Measurements from ENCODE around the gene VSIG4.
"Not testable (repeated sequence)": the region's sequence is repeated elsewhere in the genome, so short reads cannot be mapped to it uniquely, and the experiment has no call there.

VSIG4 gene

DNA sequence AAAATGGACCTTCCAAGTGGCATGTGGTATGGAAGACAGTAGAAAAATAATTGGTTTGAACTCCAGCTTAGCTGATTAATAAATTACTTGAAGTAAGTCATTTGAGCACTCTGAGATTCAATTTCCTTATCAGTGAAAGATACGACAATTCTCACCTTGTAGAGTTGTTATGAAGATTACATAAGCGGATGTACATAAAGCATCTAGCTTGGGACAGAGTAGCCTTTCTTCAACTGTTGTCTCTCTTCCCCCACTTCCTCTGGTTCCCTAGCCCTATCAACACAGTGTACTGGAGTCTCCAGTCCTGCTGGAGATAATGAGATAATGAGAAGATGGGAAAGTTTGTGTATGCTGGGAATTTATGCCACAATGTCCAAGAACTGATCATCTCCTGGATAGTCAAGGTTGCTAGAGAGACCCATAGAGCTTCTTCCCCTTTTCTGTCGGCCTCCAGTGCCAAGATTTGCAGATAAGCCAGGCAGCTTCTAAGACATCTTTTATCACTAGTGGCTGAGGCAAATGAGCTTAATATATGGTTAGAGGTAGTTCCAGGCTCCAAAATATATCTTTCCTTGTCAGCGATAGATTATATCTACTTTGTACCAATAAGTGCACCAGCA is 33.9 kb downstream of the VSIG4 start:
- DNase-seq = no peak

DNA sequence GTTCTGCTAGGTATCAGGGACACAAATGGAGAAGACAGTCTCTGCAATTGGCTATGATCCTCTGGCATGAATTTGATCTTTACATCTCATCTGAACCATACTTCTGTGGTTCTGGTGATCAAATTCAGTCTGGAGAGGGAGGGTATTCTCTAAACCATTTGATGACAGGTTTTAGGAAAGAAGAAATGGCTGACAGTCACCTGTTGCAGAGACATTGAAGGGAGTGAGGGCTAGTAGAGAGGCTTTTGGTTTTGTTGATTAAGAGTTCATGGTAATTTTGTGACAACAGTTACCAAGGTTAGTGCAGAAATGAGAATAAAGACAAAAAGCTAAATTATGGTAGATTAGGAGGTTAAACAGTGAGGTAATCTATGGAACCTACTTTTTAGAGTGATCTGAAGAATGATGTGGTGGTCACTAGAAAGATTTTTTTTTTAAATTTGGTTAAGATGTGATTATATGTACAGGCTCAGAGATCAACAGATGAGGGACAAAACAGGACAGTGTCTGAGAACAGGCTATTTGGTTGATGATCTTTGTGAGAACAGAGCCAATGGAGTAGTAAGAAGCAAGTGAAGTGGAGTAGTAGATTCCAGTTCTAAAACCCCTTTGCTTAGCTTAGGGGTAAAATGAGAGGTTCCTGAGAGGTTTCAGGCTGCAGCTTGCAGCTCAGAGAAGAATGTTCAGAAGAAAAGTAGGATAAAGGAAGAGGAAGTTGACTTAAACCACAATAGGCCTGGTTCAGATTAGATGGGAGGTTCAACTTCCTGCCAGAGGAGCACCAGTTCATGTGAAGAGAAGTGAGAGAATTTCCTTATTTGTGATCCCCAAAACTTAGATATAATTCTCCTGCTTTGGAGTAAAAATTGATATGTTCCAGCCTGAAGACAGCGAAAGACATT is 34.7 kb downstream of the VSIG4 start:
- DNase-seq = no peak

DNA sequence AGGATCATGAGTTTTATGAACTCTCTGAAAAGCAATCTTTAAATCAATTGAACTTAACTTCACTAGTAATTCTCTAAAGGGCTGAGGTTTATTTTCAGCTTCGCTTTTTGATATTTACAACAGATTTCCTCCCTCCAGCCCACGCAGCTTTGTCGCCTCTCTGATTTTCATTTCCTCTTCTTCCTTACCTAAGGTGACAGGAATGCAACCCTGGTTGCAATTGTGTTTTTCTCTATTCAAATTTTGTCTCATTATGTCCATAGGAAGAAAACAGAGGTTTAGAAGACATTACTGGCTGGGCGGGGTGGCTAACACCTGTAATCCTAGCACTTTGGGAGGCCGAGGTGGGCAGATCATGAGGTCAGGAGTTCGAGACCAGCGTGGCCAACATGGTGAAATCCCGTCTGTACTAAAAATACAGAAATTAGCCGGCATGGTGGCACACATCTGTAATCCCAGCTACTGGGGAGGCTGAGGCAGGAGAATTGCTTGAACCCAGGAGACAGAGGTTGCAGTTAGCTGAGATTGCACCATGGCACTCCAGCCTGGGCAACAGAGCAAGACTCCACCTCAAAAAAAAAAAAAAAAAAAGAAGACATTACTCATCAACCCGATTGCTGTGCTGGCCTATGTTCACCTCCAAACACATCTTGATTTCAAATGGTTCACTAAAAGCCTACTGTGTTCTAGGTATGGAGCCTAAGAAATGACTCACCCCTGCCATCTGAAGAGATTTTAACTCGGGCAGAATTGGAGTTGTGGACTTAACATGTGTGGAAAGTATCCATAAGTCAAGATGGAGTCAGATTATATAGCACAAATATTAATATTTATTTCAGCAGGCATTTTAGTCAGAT is 36.8 kb downstream of the VSIG4 start:
- DNase-seq = no peak

DNA sequence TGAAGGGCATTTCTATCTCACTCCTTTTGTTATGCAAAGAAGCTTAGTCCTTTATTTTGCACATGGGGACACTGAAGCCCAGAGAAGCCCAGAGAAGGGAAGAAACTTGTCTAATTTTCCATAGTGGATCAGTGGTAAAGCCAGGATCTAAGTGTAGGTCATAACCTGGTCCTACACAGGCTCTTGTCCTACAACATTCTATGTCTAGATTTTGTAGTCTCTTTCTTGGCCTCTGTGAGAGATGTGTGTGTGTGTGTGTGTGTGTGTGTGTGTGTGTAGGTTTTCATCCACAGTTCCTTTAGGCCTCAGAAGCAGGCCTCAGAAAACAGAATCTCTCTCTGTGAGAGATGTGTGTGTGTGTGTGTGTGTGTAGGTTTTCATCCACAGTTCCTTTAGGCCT is 38.3 kb downstream of the VSIG4 start:
- DNase-seq = no peak

DNA sequence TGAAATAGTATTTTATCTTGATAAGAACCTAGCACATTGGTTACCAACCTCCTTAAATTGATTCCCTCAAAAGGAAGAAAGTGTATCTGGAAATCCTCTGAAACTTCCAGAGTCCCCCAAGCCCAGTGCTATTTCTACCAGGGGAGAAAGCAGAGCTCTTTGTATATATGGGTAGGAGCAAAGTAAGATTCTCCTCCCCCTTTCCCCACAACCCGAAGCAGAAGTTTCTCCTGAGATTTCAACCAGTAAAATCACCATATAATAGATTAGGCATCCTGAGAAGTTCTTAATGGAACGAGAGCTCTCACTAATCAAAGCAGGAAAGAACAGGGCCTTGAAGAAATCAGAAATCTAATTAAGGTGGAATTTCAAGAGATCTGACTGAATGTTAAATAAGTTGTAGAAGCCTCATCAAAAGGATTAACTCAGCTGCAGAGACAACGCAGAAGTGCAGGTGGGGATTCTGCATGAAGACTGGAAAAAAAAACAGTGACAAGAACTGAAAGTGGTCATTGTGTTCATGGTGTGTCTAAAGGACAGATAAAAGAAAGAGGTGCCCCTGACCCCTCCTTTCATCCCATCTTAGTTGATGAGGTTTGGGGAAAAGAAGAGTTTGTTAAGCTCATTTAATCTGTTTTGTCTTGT is 39.1 kb downstream of the VSIG4 start:
- DNase-seq = no peak

DNA sequence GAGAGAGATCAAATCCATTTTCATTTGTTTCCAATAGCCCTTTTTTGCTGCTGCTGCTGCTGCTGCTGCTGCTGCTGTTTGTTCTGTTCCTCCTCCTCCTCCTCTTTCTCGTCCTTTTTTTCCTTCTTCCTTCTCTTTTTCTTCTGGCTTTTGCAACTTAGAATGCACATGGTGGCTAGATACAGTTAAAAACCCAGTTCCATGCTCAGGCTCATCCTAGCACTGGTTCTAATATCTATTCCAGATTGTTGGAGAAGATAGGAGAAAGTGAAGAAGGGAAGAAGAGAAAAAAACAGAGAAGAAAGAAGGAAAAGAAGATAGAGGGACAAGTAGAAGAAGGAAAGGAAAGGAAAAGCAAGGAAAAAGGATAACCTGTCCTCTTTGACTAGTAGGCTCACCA is 39.7 kb downstream of the VSIG4 start:
- no peak for DNase-seq

DNA sequence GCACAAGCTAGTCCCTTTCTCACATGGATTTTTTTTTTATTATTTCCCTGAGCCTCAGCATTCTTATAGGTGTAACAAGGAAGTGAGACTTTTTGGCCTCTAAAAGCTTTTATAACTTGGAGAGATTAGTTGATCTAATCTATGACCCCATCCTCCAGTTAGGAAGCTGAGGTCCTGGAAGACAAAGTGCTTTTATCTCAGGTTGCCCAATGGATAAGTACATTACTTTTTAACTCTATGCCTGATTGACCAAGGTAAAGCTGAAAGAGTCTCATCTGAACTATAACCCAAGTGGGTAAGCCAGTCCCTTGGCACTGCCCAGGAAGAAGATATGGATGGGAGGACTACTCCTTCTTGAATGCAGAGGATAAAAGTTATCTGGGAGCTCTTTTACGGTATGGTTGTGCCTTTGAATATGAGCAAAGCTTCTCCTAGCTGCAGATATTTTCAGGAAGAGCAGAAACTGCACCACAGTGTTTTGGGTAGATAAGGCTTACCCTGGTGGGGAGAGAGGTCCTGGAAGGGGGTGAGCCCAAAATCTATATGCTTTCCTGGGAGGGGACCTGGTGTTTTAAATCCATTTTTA is 40.2 kb downstream of the VSIG4 start:
- no peak for DNase-seq

DNA sequence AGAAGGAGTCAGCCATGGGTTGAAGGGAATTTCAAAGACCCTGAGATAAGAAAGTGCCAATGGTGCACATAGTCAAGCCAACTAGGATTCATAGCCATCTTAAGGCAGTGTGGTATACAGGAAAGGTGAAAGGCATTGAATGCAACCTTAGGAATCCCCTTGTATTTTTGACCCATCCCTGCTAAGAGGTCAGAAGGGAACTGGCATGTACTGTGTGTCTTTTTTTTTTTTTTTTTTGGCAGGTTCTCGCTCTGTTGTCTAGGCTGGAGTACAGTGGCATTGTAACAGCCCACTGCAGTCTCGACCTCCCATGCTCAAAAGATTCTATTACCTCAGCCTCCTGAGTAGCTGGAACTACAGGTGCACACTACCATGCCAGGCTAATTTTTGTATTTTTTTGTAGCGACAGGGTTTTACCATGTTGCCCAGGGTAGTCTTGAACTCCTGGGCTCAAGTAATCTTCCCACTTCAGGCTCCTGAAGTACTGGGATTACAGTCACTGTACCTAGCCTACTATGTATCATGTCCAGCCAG is 40.8 kb downstream of the VSIG4 start:
- no peak for DNase-seq

DNA sequence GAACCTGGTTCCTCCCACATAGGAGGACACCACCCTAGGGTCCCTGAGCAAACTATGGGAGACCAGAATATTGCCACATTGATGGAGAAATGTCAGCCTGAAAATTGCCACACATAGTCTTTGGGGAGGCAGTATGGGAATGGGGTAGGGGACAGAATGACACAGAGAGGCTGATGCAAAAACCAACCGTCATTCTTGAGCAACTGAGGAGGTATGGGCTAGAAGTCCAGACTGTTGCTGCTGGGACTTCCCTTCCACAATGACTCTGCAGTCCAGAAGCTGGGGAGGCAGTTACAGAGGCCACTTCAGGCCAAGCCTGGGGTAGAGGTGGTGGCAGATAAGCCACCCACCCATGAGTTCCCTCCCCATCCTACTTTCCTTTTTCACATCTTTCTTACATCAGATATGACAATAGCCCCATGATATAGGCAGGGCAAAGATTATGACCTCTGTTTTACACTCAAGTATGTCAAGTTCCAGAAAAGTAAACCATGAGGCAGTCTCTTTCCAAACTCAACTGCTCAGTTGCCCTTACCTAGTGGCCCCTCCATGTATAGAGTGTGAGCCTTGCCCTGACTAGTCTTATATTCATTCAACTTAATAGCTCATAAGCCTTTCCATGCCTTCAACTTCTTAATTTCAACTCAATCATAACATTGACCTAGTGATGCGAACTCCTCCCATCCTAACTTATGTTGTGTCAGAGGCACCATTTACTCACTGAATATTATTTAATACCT is 41.7 kb downstream of the VSIG4 start:
- DNase-seq = no peak

DNA sequence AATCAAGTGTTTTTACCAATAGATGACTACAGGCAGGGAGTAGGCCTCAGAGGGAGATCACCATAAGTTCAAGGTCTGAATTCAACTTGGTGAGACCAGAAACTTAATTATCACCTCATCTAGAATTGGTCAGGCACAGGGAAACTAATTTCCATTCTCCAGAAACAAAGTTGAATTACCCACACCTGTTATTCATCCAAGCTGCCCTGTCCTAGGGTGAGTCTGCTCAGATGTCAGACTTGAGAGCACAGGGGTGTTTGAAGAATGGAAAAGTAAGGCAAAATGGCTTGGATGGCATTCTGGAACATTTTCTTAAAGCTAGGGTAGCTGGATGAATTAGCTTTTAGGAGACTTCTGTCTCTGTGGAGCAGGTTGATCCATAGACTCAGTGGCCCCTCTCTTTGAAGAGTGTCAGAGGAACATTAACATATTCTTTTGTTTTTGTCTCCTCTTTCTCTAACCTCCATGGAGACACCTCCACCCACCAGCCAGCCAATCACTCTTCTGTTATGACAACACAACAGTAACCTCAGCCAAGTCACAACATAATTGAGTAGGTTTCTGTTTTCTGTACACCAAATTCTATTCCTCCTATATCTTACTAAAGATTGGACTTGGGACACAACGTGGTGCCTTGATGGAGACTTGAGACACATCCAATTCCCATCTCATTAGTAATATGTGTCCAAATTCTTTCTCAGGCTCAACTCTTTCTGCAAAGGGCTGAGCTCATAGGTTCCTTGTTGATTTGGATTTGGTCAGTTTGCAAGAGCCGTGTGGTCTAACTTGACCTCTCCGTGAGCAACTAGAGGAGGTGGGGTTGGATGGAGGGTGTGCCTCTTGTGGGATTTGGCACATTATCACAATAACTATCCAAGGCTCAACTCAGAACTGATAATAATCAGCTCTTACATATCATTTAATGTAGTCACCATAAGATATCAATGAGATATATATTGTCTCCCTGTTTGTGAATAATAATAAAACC is 45.1 kb downstream of the VSIG4 start:
- peak in 1 of 2 donors; percentile 20 for DNase-seq

DNA sequence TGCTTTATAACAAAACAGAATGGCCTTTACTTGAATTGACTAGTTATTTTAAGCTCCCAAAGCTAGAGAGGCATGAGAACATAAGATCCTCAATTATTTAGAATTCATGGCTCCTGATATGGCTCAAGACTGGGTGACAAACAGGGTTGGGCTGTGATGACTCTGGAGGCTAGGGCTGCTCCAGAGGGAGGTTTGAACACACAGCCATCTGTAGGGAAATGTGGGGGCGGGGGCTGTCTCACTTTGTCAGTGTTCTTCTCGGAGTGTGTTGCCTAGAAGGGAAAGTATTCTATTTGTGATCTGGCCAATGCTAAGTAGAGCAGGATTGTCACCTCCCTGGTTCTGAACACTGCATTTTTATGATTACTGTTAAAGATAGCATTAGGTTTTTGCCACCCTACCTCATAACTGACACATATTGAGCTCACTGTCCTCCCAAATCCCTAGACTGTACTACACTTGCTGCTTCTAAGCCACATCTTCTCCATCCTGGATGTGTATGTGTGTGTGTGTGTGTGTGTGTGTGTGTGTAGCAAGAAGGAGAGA is 45.9 kb downstream of the VSIG4 start:
- no peak for DNase-seq

DNA sequence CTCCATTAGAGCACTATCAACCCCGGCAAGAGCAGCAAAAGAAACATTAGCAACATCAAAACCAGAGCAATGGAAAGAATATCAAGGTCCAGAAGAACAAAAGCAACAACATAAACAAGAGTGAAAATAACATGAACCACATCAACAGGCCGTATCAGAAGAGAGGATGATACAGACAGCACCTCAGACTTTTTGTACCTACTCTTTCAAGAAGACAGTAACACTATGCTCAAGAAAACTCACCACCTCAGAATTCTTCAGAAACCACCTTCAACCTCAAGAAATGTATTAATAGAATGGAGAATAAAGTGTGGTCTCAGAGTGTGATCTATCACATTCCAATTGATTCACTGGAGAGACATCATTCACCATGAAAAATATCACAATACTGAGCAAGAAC is 46.5 kb downstream of the VSIG4 start:
- DNase-seq = no peak

DNA sequence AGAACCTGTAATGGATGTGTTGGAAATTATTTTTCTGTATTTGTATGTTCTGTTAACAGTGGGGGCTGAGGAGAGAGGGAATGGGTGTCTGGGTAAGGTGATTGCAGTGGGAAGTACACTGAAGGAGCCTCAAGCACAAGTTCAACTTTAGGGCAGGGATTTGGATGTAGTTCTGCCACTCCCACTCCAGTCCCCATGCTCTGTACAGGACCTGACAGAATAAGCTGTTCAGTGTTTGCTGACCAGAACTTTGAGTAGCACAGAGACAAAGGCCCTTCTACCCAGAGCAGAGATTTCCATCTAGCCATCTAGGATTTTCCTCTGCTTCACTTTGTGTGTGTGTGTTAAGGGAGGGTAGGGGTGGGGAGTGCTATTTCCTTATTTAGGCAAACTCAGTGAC is 49.2 kb downstream of the VSIG4 start:
- DNase-seq = no peak

DNA sequence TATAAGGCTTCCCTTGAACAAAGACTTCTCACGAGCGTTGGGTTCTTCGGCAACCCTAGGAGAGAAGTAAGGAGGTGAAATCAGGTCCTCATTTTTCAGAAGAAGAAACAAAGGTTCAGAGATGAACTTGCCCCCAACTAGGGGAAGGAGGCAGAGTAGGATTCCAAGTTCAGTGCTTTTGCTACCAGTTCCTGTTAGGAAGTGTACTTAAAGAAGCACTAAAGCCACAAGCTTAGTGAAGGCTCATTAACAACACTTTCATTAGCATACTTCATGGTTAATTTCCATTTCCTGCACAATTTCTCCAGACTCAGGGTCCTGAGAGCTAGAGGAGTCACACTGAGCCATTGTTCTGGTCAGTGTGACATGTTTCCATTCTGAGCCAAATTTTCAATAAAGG is 52.1 kb downstream of the VSIG4 start:
- no peak for DNase-seq

DNA sequence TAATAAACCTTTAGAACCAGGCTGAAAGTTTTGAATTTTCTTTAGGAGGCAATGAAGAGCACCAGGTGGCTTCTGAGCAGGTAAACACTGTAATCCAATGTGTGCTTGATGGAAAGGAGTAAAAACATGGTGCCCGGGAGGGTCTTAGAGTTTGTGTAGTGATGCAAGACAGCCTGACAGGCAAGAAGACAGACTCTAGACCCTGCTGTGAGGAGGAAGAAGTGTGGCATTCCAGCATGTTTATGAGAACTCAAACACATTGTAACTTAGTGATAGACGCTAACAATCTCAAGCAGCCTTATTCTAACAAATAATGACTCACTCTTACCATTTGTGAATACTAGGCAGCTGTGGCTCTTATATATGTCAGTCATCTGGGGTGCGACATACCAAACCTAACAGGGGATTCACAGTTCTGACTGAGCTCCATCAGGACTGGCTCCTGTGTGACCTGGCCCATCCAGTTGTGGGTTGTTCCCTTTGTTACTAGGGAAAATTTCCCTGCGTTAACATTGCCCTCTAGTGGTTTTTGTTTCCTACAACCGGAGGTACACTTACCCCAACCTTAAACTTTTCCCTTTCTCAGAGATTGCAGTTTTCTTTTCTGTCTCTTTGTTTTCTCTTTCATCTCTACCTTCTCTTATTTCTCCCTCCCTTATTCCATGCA is 53.8 kb downstream of the VSIG4 start:
- DNase-seq = peak; percentile 39 to 48

DNA sequence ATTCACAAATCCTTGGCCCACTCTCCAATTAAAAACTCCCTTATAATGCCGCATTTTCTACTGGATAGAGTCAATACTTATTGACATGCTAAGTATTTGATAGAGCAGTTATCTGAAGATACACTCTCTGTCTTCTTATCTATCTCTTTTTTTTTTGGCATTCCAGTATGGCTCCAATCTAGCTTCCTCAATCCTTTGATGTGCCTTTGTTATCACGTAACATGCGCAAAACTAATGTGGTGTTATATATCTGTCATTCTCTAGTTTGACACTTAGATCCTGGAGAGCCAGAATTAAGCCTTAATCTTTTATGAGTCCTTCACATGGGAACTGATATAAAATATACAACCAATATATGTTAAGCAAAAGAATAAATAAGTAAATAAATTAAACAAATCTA is 54.7 kb downstream of the VSIG4 start:
- DNase-seq = no peak

DNA sequence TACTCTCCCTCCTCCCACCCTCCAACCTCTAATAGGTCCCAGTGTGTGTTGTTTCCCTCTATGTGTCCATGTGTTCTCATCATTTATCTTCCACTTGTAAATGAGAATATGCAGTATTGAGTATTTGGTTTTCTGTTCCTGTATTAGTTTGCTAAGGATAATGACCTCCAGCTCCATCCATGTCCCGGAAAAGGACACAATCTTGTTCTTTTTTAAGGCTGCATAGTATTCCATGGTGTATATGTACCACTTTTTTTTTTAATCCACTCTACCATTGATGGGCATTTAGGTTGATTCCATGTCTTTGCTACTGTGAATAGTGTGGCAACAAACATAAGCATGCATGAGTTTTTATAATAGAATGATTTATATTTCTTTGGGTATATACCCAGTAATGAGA is 62.7 kb downstream of the VSIG4 start:
- DNase-seq = not testable (repeated sequence)

DNA sequence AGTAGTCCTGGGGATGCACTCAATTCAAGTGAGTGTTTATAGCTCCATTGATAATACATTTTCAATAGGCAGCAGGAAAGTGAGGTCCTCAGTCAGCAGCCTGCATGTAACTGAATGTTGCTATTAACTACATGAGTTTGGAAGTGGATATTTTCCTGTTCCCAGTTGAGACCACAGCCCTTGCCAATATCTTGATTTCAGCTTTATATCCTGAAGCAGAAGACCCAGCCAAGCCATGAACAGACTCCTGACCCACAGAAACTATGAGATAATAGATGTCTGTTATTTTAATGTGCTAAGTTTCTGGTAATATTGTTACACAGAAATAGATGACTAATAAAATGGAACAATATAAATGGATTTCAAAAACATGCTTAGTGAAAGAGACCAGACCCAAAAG is 63.7 kb downstream of the VSIG4 start:
- no peak for DNase-seq

DNA sequence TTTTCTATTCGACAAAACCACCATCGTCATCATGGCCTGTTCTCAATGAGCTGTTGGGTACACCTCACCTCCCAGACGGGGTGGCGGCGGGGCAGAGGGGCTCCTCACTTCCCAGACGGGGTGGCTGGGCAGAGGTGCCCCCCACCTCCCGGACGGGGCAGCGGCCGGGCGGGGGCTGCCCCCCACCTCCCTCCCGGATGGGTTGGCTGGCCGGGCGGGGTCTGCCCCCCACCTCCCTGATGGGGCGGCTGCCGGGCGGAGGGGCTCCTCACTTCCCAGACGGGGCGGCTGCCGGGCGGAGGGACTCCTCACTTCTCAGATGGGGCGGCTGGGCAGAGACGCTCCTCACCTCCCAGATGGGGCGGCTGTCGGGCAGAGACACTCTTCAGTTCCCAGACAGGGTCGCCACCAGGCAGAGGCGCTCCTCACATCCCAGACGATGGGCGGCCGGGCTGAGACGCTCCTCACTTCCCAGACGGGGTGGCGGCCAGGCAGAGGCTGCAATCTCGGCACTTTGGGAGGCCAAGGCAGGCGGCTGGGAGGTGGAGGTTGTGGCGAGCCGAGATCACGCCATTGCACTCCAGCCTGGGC is 64.6 kb downstream of the VSIG4 start:
- not testable (repeated sequence) for DNase-seq

Data from stimulated activated CD4-positive, alpha-beta T cell treated with anti-CD3 and anti-CD28 coated beads, Interleukin-2, amount 100 ng/mL, for 24 hours (primary cell).